Endothelial cell of umbilical vein (primary cell): ENCODE measurements around the gene LAMP5. TPM values are rescaled to one million over a fixed set of nuclear protein-coding genes. Genes with fewer than 3 reads are reported as not detected.

Experiments
- BruUV-seq: library from RNA; stranded (reverse); fragments of 400-500 nt; replicated peaks from 2 replicates; lab custom pipeline; 2021; lab: Mats Ljungman, UMichigan
- CTCF ChIA-PET: fragments of 300-600, 350-600 bp; sonication (Branson Sonifier 250); formaldehyde crosslinking; loops from one replicate; lab custom pipeline; 2021; ENCODE audit warnings: antibody characterized with exemption, inconsistent platforms; lab: Charles Lee
- POLR2A ChIA-PET: fragments of 300-600, 350-600 bp; sonication (Branson Sonifier 250); formaldehyde crosslinking; loops from one replicate; lab custom pipeline; 2021; ENCODE audit warnings: antibody characterized with exemption, inconsistent platforms; lab: Charles Lee
- DNase-seq: peaks from one replicate; pipeline ENCODE4 v3.0.0-alpha.2; 2011; ENCODE audit warnings: low read depth, low spot score
- FAIRE-seq: peaks from 2 replicates; lab custom pipeline; 2011; peaks lifted over from hg19 to GRCh38; lab: Jason Lieb, UNC
- H2AFZ ChIP-seq: 2 replicates; pipeline ENCODE4 v1.6.0; 2012; ENCODE audit warnings: low read depth, low read length, control low read depth, inconsistent platforms
- H3K27ac ChIP-seq: 2 replicates; pipeline ENCODE4 v1.5.1; 2011; ENCODE audit warnings: low read depth, mild to moderate bottlenecking, control low read depth, low read length, moderate library complexity; ENCODE audit not compliant: insufficient read depth
- H3K27me3 ChIP-seq, 2 experiments: 2 replicates each; pipeline versions ENCODE4 v1.6.0 to v1.6.1; 2011; ENCODE audit warnings: low read length in 2 of 2, mixed read lengths in 1 of 2; ENCODE audit not compliant: control insufficient read depth in 2 of 2, insufficient read depth in 2 of 2
- H3K36me3 ChIP-seq, 2 experiments: 2 replicates in 1 of 2; 3 replicates in 1 of 2; pipeline ENCODE4 v1.5.1; 2011; ENCODE audit warnings: low read length in 2 of 2, mild to moderate bottlenecking in 1 of 2, moderate library complexity in 1 of 2; ENCODE audit not compliant: control insufficient read depth in 2 of 2, insufficient read depth in 2 of 2; ENCODE audit errors: extremely low read depth in 1 of 2
- H3K4me1 ChIP-seq: 3 replicates; pipeline ENCODE4 v1.5.1; 2011; ENCODE audit warnings: mild to moderate bottlenecking, low read length; ENCODE audit not compliant: control insufficient read depth, insufficient read depth; ENCODE audit errors: extremely low read depth
- H3K4me2 ChIP-seq: 2 replicates; pipeline ENCODE4 v1.6.1; 2011; ENCODE audit warnings: low read length, control low read depth, mixed read lengths; ENCODE audit not compliant: insufficient read depth
- H3K4me3 ChIP-seq, 3 experiments: fragments of 200-600 bp in 1 of 3; sonication (generic), shearing (Covaris generic) in 1 of 3; replicated peaks in 1 of 3; 2 replicates each; pipeline ENCODE4 v1.5.1; 2011 to 2016; ENCODE audit warnings: control low read depth in 3 of 3, low read length in 3 of 3, mild to moderate bottlenecking in 2 of 3, inconsistent platforms in 1 of 3, low read depth in 1 of 3, moderate library complexity in 1 of 3; ENCODE audit not compliant: insufficient read depth in 1 of 3
- H3K79me2 ChIP-seq: 2 replicates; pipeline ENCODE4 v1.6.0; 2012; ENCODE audit warnings: low read length, inconsistent platforms; ENCODE audit not compliant: control insufficient read depth, insufficient read depth
- H3K9ac ChIP-seq: replicated peaks from 2 replicates; pipeline ENCODE3; 2011; ENCODE audit warnings: low read length, control low read depth; ENCODE audit not compliant: insufficient read depth; ENCODE audit errors: extremely low read depth
- H3K9me1 ChIP-seq: replicated peaks from 3 replicates; pipeline ENCODE4 v1.6.0; 2011; ENCODE audit warnings: mild to moderate bottlenecking, low read length; ENCODE audit not compliant: control insufficient read depth, insufficient read depth; ENCODE audit errors: extremely low read depth
- H3K9me3 ChIP-seq: replicated peaks from 2 replicates; pipeline ENCODE4 v1.5.1; 2012; ENCODE audit warnings: low read length, inconsistent platforms; ENCODE audit not compliant: control insufficient read depth, insufficient read depth
- H4K20me1 ChIP-seq: replicated peaks from 2 replicates; pipeline ENCODE3; 2011; ENCODE audit warnings: mild to moderate bottlenecking, low read length; ENCODE audit not compliant: control insufficient read depth, insufficient read depth; ENCODE audit errors: extremely low read depth
- EZH2 ChIP-seq: IDR thresholded peaks from 2 replicates; pipeline ENCODE4 v1.6.1; 2012; ENCODE audit warnings: borderline replicate concordance, low read depth, mild to moderate bottlenecking, moderate library complexity, low read length, inconsistent platforms; ENCODE audit not compliant: severe bottlenecking
- FOS ChIP-seq: IDR thresholded peaks from 2 replicates; pipeline ENCODE4 v1.6.1; 2011; ENCODE audit warnings: mild to moderate bottlenecking, low read length, moderate library complexity, borderline replicate concordance; ENCODE audit not compliant: insufficient read depth
- GATA2 ChIP-seq: IDR thresholded peaks from 2 replicates; pipeline ENCODE4 v1.7.0; 2011; ENCODE audit warnings: low read depth, mild to moderate bottlenecking, moderate library complexity, mixed read lengths, low read length; ENCODE audit not compliant: insufficient read length, insufficient read depth
- JUN ChIP-seq: IDR thresholded peaks from 2 replicates; pipeline ENCODE4 v1.6.1; 2011; ENCODE audit warnings: borderline replicate concordance, low read depth; ENCODE audit not compliant: insufficient read length, insufficient read depth
- MYC ChIP-seq: IDR thresholded peaks from one replicate; pipeline ENCODE4 v1.6.1; 2011; ENCODE audit warnings: mild to moderate bottlenecking, low read depth, low read length
- POLR2A ChIP-seq: IDR thresholded peaks from 2 replicates; pipeline ENCODE4 v1.6.1; 2012; ENCODE audit warnings: low read depth, mild to moderate bottlenecking, control low read depth, low read length
- POLR2AphosphoS5 ChIP-seq: IDR thresholded peaks from 2 replicates; pipeline ENCODE4 v1.6.1; 2012; ENCODE audit warnings: low read depth, mild to moderate bottlenecking, control low read depth, low read length, moderate library complexity; ENCODE audit not compliant: insufficient read depth
- dilution Hi-C: fragments of 300-500 bp; cut with MboI; formaldehyde crosslinking; loops from one replicate; pipeline ENCODE4 v1.15.0; 2019; ENCODE audit warnings: low sequenced_read_pairs; ENCODE audit not compliant: extremely low pct_ligation_motif_present
- intact Hi-C: fragments of 100-400 bp; cut with micrococcal nuclease; formaldehyde crosslinking; loops from one replicate; pipeline ENCODE4 v1.10.0; 2022
- polyA plus RNA-seq, 4 experiments: library from polyadenylated mRNA; depleted of rRNA in 3 of 4; stranded (reverse) in 3 of 4; unstranded in 1 of 4; fragments of >200 nt; gene quantifications; 2 replicates each; pipeline versions ENCODE4 v1.2.1 to v1.2.3, GENCODE V29; 2011 to 2012; ENCODE audit warnings: missing spikeins in 1 of 4
- total RNA-seq: library from RNA; stranded (reverse); gene quantifications from 2 replicates; pipeline ENCODE4 v1.2.3, GENCODE V29; 2021
- TF ChIP-seq, protein P1 (sequence below): IDR thresholded peaks from 2 replicates; pipeline ENCODE4 v1.6.1; 2011; ENCODE audit not compliant: insufficient read depth, insufficient read length
- TF ChIP-seq, protein P2 (sequence below), 2 donors: IDR thresholded peaks; 1 replicate in 1 of 2; 2 replicates in 1 of 2; pipeline ENCODE4 v1.5.1; 2011; ENCODE audit warnings: low read length in 2 of 2, mild to moderate bottlenecking in 2 of 2, moderate library complexity in 2 of 2, control low read depth in 1 of 2, inconsistent platforms in 1 of 2, low read depth in 1 of 2; ENCODE audit not compliant: insufficient read depth in 1 of 2; ENCODE audit errors: extremely low read depth in 1 of 2

Gene LAMP5
- total and polyA plus RNA-seq, 2 donors (not counting 3 experiments of a cell fraction or from before 2014, with no cell fraction given) = not detected

DNA sequence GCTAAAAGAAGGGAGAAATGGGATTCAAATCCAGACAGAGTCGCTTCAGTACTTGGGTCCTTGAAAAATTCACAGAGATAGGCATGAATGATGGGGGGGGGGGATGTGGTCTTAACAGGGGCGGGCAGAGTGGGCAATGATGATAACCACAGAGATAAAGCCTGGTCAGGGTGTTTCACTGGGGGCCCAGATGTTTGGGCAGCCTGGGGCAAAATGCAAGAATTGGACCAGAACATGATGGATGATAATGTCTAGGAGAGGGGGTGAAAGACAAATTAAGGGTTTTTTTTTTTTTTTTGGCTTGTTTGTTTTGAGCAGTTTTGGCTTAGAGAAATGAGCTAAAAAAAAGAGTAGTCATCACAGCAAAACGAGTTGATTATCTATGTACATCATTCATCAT is 57.4 kb downstream of the LAMP5 start:
- no TSS peak for BruUV-seq
- no peak overlapping the region for H2AFZ ChIP-seq
- H3K9me1 ChIP-seq = no peaks in the 10 kb centered on the region
- no peaks in the 10 kb centered on the region for H3K4me1 ChIP-seq
- dilution Hi-C loops (no loop called here), intact Hi-C loops (loop anchor here (2.0 kb wide), 1 partner anchor 27 kb away; no protein-coding TSS in a partner anchor)
- FAIRE-seq (no peak), DNase-seq (no peak)
- CTCF ChIA-PET = interaction anchor here (0.6 to 1.0 kb wide), 3 partner anchors 329 to 1990 kb away, joined by 3 to 4 read pairs (median 3); no protein-coding TSS in a partner anchor
- H3K4me3 ChIP-seq = no peak overlapping the region
- H4K20me1 ChIP-seq = no peaks in the 10 kb centered on the region
- H3K27me3 ChIP-seq = peaks cover 6 to 10% of the 10 kb centered on the region in 2 experiments
- no peak overlapping the region for H3K9ac ChIP-seq
- no peak overlapping the region for H3K27ac ChIP-seq
- no peaks in the 10 kb centered on the region for H3K36me3 ChIP-seq
- no peak overlapping the region for H3K4me2 ChIP-seq
- no peaks in the 10 kb centered on the region for H3K9me3 ChIP-seq
- POLR2A ChIA-PET = no interaction called here
- H3K79me2 ChIP-seq = no peaks in the 10 kb centered on the region
- TF ChIP-seq POLR2A (no peak), MYC (no peak), EZH2 (no peak), GATA2 (no peak), JUN (no peak), POLR2AphosphoS5 (no peak), FOS (no peak)
- TF ChIP-seq, protein P1, sequence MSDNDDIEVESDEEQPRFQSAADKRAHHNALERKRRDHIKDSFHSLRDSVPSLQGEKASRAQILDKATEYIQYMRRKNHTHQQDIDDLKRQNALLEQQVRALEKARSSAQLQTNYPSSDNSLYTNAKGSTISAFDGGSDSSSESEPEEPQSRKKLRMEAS = no peak
- TF ChIP-seq, protein P2, sequence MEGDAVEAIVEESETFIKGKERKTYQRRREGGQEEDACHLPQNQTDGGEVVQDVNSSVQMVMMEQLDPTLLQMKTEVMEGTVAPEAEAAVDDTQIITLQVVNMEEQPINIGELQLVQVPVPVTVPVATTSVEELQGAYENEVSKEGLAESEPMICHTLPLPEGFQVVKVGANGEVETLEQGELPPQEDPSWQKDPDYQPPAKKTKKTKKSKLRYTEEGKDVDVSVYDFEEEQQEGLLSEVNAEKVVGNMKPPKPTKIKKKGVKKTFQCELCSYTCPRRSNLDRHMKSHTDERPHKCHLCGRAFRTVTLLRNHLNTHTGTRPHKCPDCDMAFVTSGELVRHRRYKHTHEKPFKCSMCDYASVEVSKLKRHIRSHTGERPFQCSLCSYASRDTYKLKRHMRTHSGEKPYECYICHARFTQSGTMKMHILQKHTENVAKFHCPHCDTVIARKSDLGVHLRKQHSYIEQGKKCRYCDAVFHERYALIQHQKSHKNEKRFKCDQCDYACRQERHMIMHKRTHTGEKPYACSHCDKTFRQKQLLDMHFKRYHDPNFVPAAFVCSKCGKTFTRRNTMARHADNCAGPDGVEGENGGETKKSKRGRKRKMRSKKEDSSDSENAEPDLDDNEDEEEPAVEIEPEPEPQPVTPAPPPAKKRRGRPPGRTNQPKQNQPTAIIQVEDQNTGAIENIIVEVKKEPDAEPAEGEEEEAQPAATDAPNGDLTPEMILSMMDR (IDR thresholded peaks at IDR 0.05; ENCODE audit: extremely low read depth in 1 of 2, insufficient read depth in 1 of 2, low read depth in 1 of 2, low read length in 2 of 2) = no peak
